Right lobe of liver (tissue), 4 donors: ENCODE measurements around the gene ENTPD8.

Source experiments
- CTCF ChIP-seq, 4 donors: fragments of 200-600 bp in 3 of 4; fragments of 450-650 bp in 1 of 4; IDR thresholded peaks; one replicate each; pipeline versions ENCODE4 v1.5.1 to v1.8.0; 2016 to 2022; ENCODE audit warnings: antibody characterized with exemption in 4 of 4, mild to moderate bottlenecking in 2 of 4
- POLR2A ChIP-seq: fragments of 450-650 bp; IDR thresholded peaks from one replicate; pipeline ENCODE4 v1.6.1; 2017; ENCODE audit warnings: antibody characterized with exemption, mild to moderate bottlenecking
- donor health status: DM: no; HTN: no; CAD: no.
- donor health status: DM: no; HTN: no; CAD: no.
- donor health status: DM: no; HTN: yes; CAD: no.

DNA sequence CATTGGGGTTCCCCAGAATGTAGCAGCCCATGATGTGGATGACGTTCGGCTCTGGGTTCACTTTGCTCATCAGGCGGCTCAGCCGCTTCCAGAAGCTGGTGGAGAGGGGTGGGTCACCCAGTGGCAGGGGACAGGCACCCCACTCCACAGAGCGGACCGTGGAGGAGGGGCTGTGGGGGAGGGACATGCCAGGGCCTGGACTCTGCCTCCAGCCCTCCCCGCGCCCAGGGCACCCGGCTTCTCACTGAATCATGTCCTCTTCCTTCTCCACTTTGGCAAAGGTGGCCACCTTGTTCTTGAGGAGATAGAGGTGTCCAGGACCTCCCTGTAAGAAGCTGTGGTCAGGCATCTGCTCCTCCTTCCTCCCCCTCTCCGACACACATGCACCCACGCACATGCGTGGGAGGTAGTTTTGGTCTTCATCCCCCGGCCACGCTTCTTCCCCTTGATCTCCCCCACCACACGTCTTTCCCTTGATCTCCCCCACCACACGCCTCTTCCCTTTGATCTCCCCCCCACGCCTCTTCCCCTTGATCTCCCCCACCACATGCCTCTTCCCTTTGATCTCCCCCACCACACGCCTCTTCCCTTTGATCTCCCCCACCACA lies 8.9 kb upstream of the ENTPD8 start:
- TF ChIP-seq POLR2A (no peak), CTCF (IDR thresholded peaks at IDR 0.05) (no peak)
